Stimulated activated CD8-positive, alpha-beta memory T cell treated with anti-CD3 and anti-CD28 coated beads, Interleukin-7, amount 100 ng/mL, for 24 hours (primary cell): Measurements from ENCODE around the gene PPP1R14C.

Source experiments
- DNase-seq: peaks from one replicate; pipeline ENCODE4 v3.0.0-alpha.2; 2020; ENCODE audit warnings: low read depth

The PPP1R14C gene

DNA sequence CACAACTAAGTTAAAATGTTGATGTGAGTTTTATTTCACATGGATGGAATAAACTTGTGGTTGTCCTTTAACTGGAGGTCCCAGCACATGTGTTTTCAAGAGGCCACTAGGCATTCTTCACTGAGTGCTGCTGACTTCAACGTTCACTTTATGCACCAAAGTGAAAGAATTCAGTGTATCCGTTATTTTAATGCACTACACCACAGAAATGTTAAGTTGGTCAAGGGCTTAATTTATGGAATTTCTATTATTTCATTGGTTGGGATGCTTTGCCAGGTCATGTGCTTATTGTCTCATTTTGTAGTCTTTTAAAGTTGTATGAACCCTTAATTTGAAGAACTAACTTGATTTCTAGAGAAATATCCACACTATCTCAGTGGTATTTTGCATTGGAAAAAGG, 106.4 kb downstream of the PPP1R14C start:
- DNase-seq = no peak

GRCh38 chr6:150250826-150251225, 108.0 kb downstream of the PPP1R14C start:
- no peak for DNase-seq

DNA sequence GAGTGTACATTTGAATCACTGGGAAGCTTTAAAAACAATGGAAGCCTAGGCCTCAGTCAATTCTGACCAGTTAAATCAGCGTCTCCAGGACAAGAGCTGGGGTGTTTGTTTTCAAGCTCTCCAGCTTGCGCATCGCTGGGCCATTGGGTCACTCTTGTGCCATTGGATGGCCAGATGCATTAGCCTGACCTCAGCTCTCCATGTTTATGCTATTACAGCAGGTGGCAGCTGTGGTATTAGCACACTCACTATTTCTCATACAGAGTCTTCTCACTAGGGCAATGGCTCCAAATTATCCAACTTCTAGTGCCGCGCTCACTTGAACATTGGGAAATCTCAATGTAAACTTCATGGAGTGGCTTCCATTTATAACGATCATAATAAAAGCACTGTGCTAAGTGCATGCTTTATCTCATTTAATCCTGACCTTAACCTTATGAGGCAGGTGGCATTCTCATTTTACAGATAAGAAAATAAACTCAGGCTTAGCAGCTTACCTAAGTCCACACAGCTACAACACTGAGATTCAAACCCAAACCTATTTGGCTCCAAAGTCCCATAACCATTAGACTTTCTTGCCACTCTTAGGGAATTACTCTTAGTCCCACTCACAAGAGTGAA, 108.8 kb downstream of the PPP1R14C start:
- no peak for DNase-seq

GRCh38 chr6:150252714-150253444, 110.0 kb downstream of the PPP1R14C start:
- no peak for DNase-seq

- DNase-seq = no peak
Observed at GRCh38 chr6:150253489-150253888, 110.6 kb downstream of the PPP1R14C start.

GRCh38 chr6:150254770-150255169, 111.9 kb downstream of the PPP1R14C start:
- DNase-seq = no peak

DNA sequence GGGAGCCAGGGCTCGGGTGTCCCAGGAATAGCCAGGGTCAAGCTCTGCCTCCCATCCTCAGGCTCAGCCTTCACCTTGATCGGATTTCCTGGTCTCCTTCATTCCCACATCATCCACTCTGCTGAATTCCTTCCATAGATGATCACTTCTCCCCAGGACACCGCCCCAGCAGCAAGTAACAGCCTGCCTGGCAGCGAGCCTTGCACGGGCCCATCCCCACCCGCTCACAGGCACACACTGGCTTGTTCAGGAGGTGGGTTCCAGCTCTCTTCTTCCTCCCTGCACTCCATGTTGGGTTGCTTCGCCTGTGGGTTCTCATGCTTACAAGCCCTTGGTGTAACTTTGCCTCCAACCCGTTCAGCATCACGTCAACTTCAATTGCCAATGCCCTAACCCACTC, 113.0 kb downstream of the PPP1R14C start:
- DNase-seq = no peak

- no peak for DNase-seq
Observed at GRCh38 chr6:150256618-150257272, 113.9 kb downstream of the PPP1R14C start.

DNA sequence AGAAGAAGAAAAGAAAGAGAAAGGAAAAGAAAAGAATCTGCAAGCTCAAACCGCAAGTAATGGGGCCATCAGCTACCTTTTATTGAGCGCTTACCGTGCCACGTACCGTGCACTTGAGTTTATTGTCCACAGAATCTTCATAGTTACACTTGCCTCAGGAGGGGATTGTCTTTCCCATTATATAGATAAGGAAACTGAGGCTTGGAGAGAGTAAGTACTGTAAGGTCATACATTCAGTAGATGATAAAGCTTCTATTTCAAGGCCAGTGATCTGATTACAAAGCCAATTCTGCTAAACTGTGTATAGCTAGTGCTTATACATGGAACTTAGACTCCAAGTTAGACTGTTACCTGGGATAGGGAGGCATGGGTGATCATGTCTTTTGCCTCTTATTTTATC, 115.5 kb downstream of the PPP1R14C start:
- no peak for DNase-seq

GRCh38 chr6:150260931-150261330, 118.1 kb downstream of the PPP1R14C start:
- DNase-seq = no peak

GRCh38 chr6:150261997-150262697, 119.3 kb downstream of the PPP1R14C start:
- DNase-seq = no peak

DNA sequence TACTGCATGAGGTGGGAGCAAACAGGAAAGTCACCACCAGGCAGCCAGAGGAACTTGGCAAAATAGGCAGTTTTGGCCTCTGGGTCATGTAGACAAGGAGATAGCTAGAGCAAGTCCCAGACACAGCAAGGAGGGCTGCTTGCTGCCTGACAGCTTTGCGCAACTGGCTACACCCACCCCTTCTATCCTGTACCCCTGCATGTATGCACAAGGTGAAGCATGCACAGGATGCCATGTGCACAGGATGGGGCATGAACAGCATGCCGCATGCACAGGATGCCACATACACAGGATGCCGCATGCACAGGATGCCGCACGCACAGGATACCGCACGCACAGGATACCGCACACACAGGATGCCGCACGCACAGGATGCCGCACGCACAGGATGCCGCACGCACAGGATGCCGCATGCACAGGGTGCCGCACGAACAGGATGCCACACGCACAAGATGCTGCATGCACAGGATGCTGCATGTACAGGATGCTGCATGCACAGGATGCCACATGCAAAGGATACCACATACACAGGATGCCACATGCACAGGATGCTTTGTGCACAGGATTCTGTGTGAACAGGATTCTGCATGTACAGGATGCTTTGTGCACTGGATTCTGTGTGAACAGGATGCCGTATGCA, 121.0 kb downstream of the PPP1R14C start:
- no peak for DNase-seq

DNA sequence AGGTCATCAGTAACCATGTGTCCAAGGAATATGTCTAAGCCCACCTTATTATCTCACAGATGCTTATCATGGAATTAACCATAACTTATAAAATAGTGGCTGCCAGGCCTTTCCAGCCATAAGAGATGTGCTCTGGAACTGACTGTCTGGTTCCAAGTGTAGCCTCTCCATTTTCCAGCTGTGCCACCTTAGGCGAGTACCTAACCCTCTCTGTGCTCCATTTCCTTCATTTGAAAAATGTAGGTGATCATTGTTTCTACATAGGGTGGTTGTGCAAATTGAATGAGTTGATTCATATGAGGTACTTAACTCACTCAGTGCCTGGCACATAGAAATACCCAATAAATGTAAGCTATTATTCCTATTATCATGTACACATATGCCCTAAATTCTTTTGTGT, 123.5 kb downstream of the PPP1R14C start:
- DNase-seq = no peak

GRCh38 chr6:150266963-150267685, 124.3 kb downstream of the PPP1R14C start:
- DNase-seq = no peak

- no peak for DNase-seq
Observed at GRCh38 chr6:150267686-150268561, 125.1 kb downstream of the PPP1R14C start.

DNA sequence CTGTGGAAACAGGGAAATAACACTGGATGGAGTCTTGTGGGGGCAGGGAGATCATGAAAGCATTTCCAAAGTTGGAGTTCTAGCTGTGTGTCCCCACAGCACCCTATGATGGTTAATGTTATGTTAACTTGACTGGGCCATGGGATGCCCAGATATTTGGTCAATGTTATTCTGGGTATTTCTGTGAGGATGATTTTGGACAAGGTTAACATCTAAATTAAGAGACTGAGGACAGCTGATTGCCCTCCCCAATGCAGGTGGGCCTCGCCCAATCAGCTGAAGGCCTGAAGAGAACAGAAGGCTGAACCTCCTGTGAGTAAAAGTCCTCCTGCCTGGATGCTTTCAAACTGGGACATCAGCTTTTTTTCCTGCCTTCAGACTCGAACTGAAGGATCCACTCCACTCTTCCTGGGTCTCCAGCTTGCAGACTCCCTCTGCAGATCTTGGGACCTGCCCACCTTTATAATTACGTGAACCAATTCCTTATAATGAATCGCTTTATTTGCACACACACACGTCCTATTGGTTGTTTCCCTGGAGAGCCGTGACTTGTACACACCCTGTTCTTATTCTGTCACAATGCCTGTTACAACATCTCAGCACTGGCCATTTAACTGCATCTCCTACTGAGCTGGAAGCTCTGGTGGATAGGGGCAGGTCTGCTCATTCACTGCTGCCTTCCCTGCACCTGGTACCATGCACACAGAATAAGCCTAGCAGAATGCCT, 126.4 kb downstream of the PPP1R14C start:
- no peak for DNase-seq

GRCh38 chr6:150269857-150270223, 127.0 kb downstream of the PPP1R14C start:
- DNase-seq = no peak

DNA sequence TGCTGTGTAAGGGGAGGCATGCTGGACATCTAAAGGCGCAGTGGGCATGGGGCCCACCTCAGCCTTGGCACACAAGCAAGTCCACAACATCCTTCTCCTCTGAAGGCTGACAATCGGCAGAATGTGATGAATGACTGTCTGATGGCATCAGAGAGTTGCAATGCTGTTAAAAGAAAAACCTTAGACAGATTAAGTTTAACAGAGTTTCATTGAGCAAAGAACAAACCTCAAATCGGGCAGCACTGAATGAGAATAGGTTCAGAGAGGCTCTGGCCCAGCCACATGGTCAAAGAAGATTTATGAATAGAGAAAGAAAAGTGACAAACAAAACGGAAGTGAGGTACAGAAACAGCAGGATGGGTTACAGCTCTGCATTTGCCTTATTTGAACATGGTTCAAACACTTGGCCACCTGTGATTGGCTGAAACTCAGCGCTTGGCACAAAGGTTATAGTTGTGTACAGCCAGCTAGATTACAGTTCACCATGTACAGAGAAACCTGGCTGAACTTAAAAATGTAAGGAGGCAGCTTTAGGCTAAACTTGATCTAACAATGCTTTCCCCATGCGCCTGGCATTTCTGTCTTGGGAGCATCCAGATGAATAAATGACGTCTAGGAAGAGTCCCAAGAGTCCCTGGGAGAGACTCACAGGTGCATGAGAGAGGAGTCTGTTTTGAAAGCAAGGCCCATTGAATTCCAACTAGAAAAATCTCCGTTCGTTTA, 127.6 kb downstream of the PPP1R14C start:
- no peak for DNase-seq

GRCh38 chr6:150271172-150271500, 128.3 kb downstream of the PPP1R14C start:
- no peak for DNase-seq
